Esophagus muscularis mucosa (tissue), 4 donors: ENCODE data around the gene RABEP2. TPM values are rescaled to one million over a fixed set of nuclear protein-coding genes. Genes with fewer than 3 reads are reported as not detected.
A peak's percentile ranks its signal among the peaks of the same experiment; 100 is the strongest.
"Not testable (repeated sequence)": the region's sequence is repeated elsewhere in the genome, so short reads cannot be mapped to it uniquely, and the experiment has no call there.

Source experiments
- DNase-seq: peaks from one replicate; pipeline ENCODE4 v3.0.0-alpha.2; 2017; ENCODE audit errors: extremely low spot score
- H3K27ac ChIP-seq, 4 donors: fragments of 200-600 bp; sonication (generic); replicated peaks in 1 of 4; 1 replicate in 3 of 4; 2 replicates in 1 of 4; pipeline ENCODE4 v1.5.1; 2016 to 2019; ENCODE audit warnings: mild to moderate bottlenecking in 1 of 4
- H3K27me3 ChIP-seq, 4 donors: fragments of 200-600 bp; sonication (generic); one replicate each; pipeline versions ENCODE4 v1.5.1 to v1.6.0; 2016 to 2019
- H3K36me3 ChIP-seq, 4 donors: fragments of 200-600 bp; sonication (generic); one replicate each; pipeline ENCODE4 v1.5.1; 2016 to 2019
- H3K4me1 ChIP-seq, 4 donors: fragments of 200-600 bp; sonication (generic); one replicate each; pipeline ENCODE4 v1.5.1; 2016 to 2019
- H3K4me3 ChIP-seq, 4 donors: fragments of 200-600 bp; sonication (generic); 1 replicate in 2 of 4; 2 replicates in 2 of 4; pipeline ENCODE4 v1.5.1; 2016 to 2019; ENCODE audit warnings: mild to moderate bottlenecking in 4 of 4, moderate library complexity in 1 of 4
- H3K9me3 ChIP-seq, 4 donors: fragments of 200-600 bp; sonication (generic); 1 replicate in 3 of 4; 2 replicates in 1 of 4; pipeline ENCODE4 v1.5.1; 2016 to 2019
- EP300 ChIP-seq: sonication (generic); formaldehyde crosslinking; IDR thresholded peaks from one replicate; pipeline ENCODE4 v1.6.1; 2017; ENCODE audit warnings: antibody characterized with exemption
- POLR2A ChIP-seq: fragments of 450-650 bp; IDR thresholded peaks from one replicate; pipeline ENCODE4 v1.6.1; 2017; ENCODE audit warnings: antibody characterized with exemption, moderate library complexity, mild to moderate bottlenecking, low read depth
- POLR2AphosphoS5 ChIP-seq, 2 donors: sonication (generic); formaldehyde crosslinking; IDR thresholded peaks; one replicate each; pipeline ENCODE4 v1.6.1; 2017; ENCODE audit warnings: antibody characterized with exemption in 2 of 2
- WGBS: methylation state at CpG from one replicate; pipeline ENCODE4 v1.1.5; 2018; 5-methylcytosine and 5-hydroxymethylcytosine counted together
- intact Hi-C: fragments of 100-400 bp; cut with DNase I; formaldehyde crosslinking; loops from one replicate; pipeline ENCODE4 v1.15.1; 2023
- total RNA-seq, 4 donors: library from RNA; depleted of rRNA; stranded (reverse); fragments of >200 nt; gene quantifications; one replicate each; pipeline versions ENCODE4 v1.1.0 to v1.2.1, GENCODE V29; 2016
- TF ChIP-seq, protein P1 (sequence below), 3 experiments: fragments of 200-600 bp in 2 of 3; fragments of 450-650 bp in 1 of 3; sonication (generic) in 2 of 3; IDR thresholded peaks; one replicate each; pipeline ENCODE4 v1.5.1; 2017 to 2019; ENCODE audit warnings: antibody characterized with exemption in 3 of 3, mild to moderate bottlenecking in 2 of 3, moderate library complexity in 1 of 3

RABEP2 gene
- total RNA-seq, 4 donors from 2014 or later: 15.0 to 27.2 (median 16.7) TPM

DNA sequence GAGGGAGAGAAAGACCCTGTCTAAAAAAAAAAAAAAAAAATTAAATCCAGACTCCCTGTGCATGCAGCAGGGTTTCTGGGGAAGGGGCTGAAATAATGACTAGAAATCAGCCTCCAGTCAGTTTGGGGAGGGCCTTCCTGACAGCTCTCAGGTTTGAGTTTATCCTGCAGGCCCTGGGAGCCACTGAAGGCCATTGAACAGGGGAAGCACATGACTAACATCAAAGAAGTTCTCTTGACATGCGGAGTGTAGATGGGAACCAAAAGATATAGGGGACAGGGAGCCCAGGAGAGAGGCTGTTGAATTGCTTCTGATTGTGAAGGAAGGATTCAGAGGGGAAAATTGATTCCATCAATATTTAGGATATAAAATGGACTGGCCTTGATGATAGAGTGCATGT lies 2.8 kb upstream of the RABEP2 start:
- no peaks in the 10 kb centered on the region for H3K9me3 ChIP-seq
- DNase-seq: no peak
- peaks cover 5 to 18% (median 13%) of the 10 kb centered on the region in 4 donors for H3K4me1 ChIP-seq
- TF ChIP-seq EP300 (no peak), POLR2AphosphoS5 (IDR thresholded peaks at IDR 0.05) (no peak), POLR2A (no peak)
- TF ChIP-seq, protein P1, sequence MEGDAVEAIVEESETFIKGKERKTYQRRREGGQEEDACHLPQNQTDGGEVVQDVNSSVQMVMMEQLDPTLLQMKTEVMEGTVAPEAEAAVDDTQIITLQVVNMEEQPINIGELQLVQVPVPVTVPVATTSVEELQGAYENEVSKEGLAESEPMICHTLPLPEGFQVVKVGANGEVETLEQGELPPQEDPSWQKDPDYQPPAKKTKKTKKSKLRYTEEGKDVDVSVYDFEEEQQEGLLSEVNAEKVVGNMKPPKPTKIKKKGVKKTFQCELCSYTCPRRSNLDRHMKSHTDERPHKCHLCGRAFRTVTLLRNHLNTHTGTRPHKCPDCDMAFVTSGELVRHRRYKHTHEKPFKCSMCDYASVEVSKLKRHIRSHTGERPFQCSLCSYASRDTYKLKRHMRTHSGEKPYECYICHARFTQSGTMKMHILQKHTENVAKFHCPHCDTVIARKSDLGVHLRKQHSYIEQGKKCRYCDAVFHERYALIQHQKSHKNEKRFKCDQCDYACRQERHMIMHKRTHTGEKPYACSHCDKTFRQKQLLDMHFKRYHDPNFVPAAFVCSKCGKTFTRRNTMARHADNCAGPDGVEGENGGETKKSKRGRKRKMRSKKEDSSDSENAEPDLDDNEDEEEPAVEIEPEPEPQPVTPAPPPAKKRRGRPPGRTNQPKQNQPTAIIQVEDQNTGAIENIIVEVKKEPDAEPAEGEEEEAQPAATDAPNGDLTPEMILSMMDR (IDR thresholded peaks at IDR 0.05): no peak
- no peak overlapping the region for H3K4me3 ChIP-seq
- WGBS: 84% methylated on average over 1 of the region's 1 CpG
- peaks cover 0 to 2% (median 0%) of the 10 kb centered on the region in 4 donors for H3K36me3 ChIP-seq
- no peaks in the 10 kb centered on the region for H3K27me3 ChIP-seq
- intact Hi-C loops: no loop called here
- H3K27ac ChIP-seq: no peak overlapping the region

DNA sequence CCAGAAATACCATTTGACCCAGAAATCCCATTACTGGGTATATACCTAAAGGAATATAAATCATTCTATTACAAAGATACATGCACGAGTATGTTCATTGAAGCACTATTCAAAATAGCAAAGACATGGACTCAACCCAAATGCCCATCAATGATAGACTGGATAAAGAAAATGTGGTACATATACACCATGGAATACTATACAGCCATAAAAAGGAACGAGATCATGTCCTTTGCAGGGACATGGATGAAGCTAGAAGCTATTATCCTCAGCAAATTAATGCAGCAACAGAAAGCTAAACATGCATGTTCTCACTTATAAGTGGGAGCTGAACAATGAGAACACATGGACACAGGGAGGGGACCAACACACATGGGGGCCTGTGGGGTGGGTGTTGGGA lies 1.2 kb upstream of the RABEP2 start:
- peak overlapping the region; percentile 63 to 88 (median 81) for H3K4me3 ChIP-seq
- intact Hi-C loops, DNase-seq, H3K36me3 ChIP-seq, H3K27me3 ChIP-seq, H3K9me3 ChIP-seq: not testable (repeated sequence)
- 66% methylated on average over 2 of the region's 2 CpGs for WGBS
- H3K4me1 ChIP-seq: peaks cover 5 to 18% (median 13%) of the 10 kb centered on the region in 4 donors
- peak overlapping the region; percentile 90 to 98 (median 97) for H3K27ac ChIP-seq

DNA sequence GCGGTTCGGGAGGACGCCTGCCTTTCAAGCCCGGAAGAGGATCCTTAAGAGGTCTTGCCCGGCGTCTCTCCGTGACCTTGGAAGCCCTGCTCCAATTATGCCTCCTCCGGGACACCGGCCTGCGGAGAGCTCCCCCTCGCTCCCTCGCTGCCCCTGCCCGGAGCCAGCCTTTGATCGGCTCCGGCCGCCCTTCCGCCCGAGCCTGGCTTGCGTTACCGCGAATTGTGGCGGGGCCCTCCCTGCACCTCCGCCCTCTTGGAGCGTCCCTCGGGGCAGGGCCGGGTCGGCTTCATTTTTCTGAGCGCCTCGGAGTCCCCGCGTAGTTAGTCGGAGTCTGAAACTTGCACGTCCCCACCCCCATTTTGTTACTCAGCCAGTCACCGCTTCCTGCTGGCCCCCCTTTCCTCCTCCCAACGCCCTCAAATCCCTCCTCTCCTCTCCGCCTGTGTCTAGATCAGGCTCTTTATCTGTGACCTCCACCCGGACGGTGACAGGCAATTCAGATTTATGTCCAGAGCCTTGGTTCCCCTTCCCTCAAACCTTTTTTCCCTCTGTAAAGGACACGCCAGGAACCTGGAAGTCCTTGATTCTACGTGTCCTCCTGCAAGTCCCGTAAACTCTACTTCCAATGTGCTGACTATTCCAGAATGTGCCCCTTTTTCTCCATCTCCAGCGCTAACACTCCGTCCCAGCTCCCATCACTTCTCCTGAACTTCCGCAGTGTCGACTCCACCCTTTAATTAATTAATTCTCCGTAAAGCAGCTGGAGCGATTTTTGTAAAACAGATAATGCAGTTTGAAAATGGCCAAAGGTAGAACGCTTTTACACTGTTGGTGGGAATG lies 569 bp upstream of the RABEP2 start:
- Histone ChIP-seq H3K4me3 (peak overlapping the region; percentile 63 to 88 (median 81)), H3K9me3 (no peaks in the 10 kb centered on the region), H3K27me3 (no peaks in the 10 kb centered on the region), H3K27ac (peak overlapping the region; percentile 90 to 98 (median 97)), H3K4me1 (peaks cover 5 to 18% (median 13%) of the 10 kb centered on the region in 4 donors), H3K36me3 (peaks cover 0 to 14% (median 7%) of the 10 kb centered on the region in 4 donors)
- peak; percentile 95 for DNase-seq
- WGBS: 1% methylated on average over 29 of the region's 48 CpGs
- TF ChIP-seq, protein P1 (IDR thresholded peaks at IDR 0.05): no peak
- TF ChIP-seq POLR2AphosphoS5 (IDR thresholded peaks at IDR 0.05): peak in 1 of 2 donors; percentile 63
- TF ChIP-seq EP300: no peak
- intact Hi-C loops: no loop called here

DNA sequence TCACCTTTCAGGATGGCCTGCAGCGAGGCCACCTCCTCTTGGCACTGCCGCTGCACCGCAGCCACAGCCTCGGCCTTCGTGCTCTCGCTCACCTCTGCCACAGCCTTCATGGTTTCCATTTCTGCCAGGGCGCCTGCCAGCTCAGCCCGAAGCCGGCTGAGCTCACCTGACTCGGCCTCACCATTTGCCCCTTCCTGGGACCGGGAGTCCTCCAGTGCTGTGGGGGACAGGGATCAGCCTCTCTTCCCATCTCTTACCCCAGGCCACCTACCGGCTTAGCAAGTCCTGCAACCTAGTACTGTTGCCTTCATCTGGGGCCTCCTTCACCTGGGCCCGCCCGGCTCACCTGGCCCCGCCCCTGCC lies 658 bp downstream of the RABEP2 start:
- H3K27ac ChIP-seq: peak overlapping the region; percentile 90 to 98 (median 97)
- intact Hi-C loops: no loop called here
- WGBS: 43% methylated on average over 14 of the region's 15 CpGs
- peaks cover 0 to 24% (median 13%) of the 10 kb centered on the region in 4 donors for H3K36me3 ChIP-seq
- no peaks in the 10 kb centered on the region for H3K9me3 ChIP-seq
- peaks cover 5 to 18% (median 13%) of the 10 kb centered on the region in 4 donors for H3K4me1 ChIP-seq
- H3K4me3 ChIP-seq: peak overlapping the region; percentile 63 to 88 (median 81)
- no peak for DNase-seq
- no peak for TF ChIP-seq POLR2AphosphoS5 (IDR thresholded peaks at IDR 0.05)
- H3K27me3 ChIP-seq: no peaks in the 10 kb centered on the region

DNA sequence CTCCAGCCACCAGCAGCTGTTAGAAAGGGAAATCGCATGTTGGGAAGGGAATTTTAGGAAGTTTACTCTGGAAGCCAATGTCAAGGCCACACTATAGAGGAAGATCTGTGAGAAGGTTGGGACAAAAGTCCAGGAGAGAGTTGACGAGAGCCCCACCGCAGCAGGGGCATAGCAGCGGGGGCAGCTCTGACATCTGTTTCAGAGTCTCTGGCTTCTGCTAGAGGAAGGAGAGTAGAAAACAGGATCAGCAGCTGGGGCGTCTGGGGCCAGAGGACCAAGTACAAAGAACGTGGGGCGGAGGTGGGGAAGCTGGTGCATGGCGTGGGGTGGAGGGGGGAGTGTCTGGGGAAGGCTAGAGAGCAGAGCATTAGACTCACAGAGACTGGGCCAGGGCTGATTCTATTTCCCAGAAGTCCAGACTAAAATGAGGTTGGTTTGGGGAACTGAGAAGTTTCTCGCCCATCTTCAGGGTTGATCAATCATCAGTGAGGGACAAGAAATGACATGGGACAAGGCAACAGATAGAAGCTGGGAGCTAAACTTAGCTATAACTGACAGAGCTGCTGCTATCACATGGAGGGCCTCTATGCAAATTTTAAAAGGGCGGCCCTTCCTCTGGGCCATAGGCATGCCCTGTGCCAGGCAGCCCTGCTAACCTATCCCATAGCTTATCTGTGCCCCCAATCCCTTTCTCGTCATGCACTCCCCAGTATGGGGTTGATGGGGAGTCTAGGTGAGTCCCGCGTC lies 1.2 kb downstream of the RABEP2 start:
- Histone ChIP-seq H3K4me3 (peak overlapping the region in 3 of 4 donors; percentile 78 to 88 (median 84)), H3K9me3 (no peaks in the 10 kb centered on the region), H3K27ac (peak overlapping the region; percentile 90 to 98 (median 97)), H3K4me1 (peaks cover 5 to 18% (median 13%) of the 10 kb centered on the region in 4 donors), H3K27me3 (no peaks in the 10 kb centered on the region), H3K36me3 (peaks cover 0 to 29% (median 18%) of the 10 kb centered on the region in 4 donors)
- intact Hi-C loops: no loop called here
- WGBS: 82% methylated on average over 13 of the region's 13 CpGs
- no peak for DNase-seq
- no peak for TF ChIP-seq POLR2A
- no peak for TF ChIP-seq EP300
- no peak for TF ChIP-seq POLR2AphosphoS5 (IDR thresholded peaks at IDR 0.05)
- TF ChIP-seq, protein P1 (IDR thresholded peaks at IDR 0.05): no peak
